Trophoblast cell (in vitro differentiated cells and primary cell): Measurements from ENCODE around the gene SAMD14.

Experiments used
- DNase-seq, 2 donors: peaks; one replicate each; pipeline ENCODE4 v3.0.0-alpha.2; 2016
- H2AFZ ChIP-seq: 2 replicates; pipeline ENCODE4 v1.6.1; 2013; ENCODE audit warnings: low read length, moderate library complexity, mild to moderate bottlenecking; ENCODE audit not compliant: insufficient read depth, poor library complexity
- H2AK5ac ChIP-seq: 2 replicates; pipeline ENCODE4 v1.6.1; 2013; ENCODE audit warnings: mild to moderate bottlenecking, low read length
- H2BK120ac ChIP-seq: 2 replicates; pipeline ENCODE4 v1.6.1; 2013; ENCODE audit warnings: low read length, mild to moderate bottlenecking, moderate library complexity; ENCODE audit not compliant: insufficient read depth, poor library complexity
- H2BK12ac ChIP-seq: 2 replicates; pipeline ENCODE4 v1.6.1; 2013; ENCODE audit warnings: mild to moderate bottlenecking, low read length, moderate library complexity
- H2BK5ac ChIP-seq: 2 replicates; pipeline ENCODE4 v1.6.1; 2013; ENCODE audit warnings: low read length, low read depth, moderate library complexity, mild to moderate bottlenecking; ENCODE audit not compliant: poor library complexity
- H3K14ac ChIP-seq: 2 replicates; pipeline ENCODE4 v1.6.1; 2013; ENCODE audit warnings: mild to moderate bottlenecking, low read length
- H3K18ac ChIP-seq: 2 replicates; pipeline ENCODE4 v1.6.1; 2013; ENCODE audit warnings: mild to moderate bottlenecking, low read length
- H3K23ac ChIP-seq: 2 replicates; pipeline ENCODE4 v1.6.1; 2013; ENCODE audit warnings: low read length
- H3K27ac ChIP-seq: 2 replicates; pipeline ENCODE4 v1.5.1; 2013; ENCODE audit warnings: low read depth, mild to moderate bottlenecking, inconsistent platforms, low read length, moderate library complexity
- H3K27me3 ChIP-seq: 2 replicates; pipeline ENCODE4 v1.6.1; 2013; ENCODE audit warnings: inconsistent platforms, mild to moderate bottlenecking, low read length, moderate library complexity; ENCODE audit not compliant: insufficient read depth
- H3K36me3 ChIP-seq, 2 experiments: 1 replicate in 1 of 2; 2 replicates in 1 of 2; pipeline ENCODE4 v1.6.1; 2013; ENCODE audit warnings: low read length in 2 of 2, mild to moderate bottlenecking in 2 of 2, moderate library complexity in 1 of 2; ENCODE audit not compliant: insufficient read depth in 2 of 2, control insufficient read depth in 1 of 2
- H3K4ac ChIP-seq: 2 replicates; pipeline ENCODE4 v1.6.1; 2013; ENCODE audit warnings: low read depth, mild to moderate bottlenecking, low read length, moderate library complexity
- H3K4me1 ChIP-seq, 2 experiments: 1 replicate in 1 of 2; 2 replicates in 1 of 2; pipeline ENCODE4 v1.6.1; 2013; ENCODE audit warnings: low read length in 2 of 2, mild to moderate bottlenecking in 2 of 2, moderate library complexity in 1 of 2; ENCODE audit not compliant: insufficient read depth in 2 of 2, control insufficient read depth in 1 of 2
- H3K4me2 ChIP-seq: 2 replicates; pipeline ENCODE4 v1.6.1; 2013; ENCODE audit warnings: inconsistent platforms, mild to moderate bottlenecking, low read length, moderate library complexity
- H3K4me3 ChIP-seq: 2 replicates; pipeline ENCODE4 v1.5.1; 2013; ENCODE audit warnings: mild to moderate bottlenecking, low read depth, low read length, inconsistent platforms
- H3K79me1 ChIP-seq: one replicate; pipeline ENCODE4 v1.6.1; 2013; ENCODE audit warnings: low read length
- H3K79me2 ChIP-seq: 2 replicates; pipeline ENCODE4 v1.6.1; 2013; ENCODE audit warnings: low read length, mild to moderate bottlenecking; ENCODE audit not compliant: control insufficient read depth, insufficient read depth, poor library complexity
- H3K9ac ChIP-seq: 2 replicates; pipeline ENCODE4 v1.6.1; 2013; ENCODE audit warnings: mild to moderate bottlenecking, low read length
- H3K9me3 ChIP-seq: 2 replicates; pipeline ENCODE4 v1.6.1; 2013; ENCODE audit warnings: low read depth, mild to moderate bottlenecking, control low read depth, inconsistent platforms, low read length; ENCODE audit not compliant: insufficient read depth
- H4K12ac ChIP-seq: 2 replicates; pipeline ENCODE4 v1.6.1; 2013; ENCODE audit warnings: low read depth, mild to moderate bottlenecking, low read length, moderate library complexity
- H4K8ac ChIP-seq: 2 replicates; pipeline ENCODE4 v1.6.1; 2013; ENCODE audit warnings: low read depth, mild to moderate bottlenecking, low read length, moderate library complexity
- H4K91ac ChIP-seq: one replicate; pipeline ENCODE4 v1.6.1; 2013; ENCODE audit warnings: low read depth, mild to moderate bottlenecking, low read length, moderate library complexity
- WGBS: extraction: QIAGEN DNeasy Blood & Tissue Kit; methylation state at CpG from one replicate; pipeline ENCODE4 v1.1.7; 2013; ENCODE audit warnings: missing lambda C conversion rate; ENCODE audit not compliant: insufficient read length, insufficient coverage; ENCODE audit errors: extremely low coverage; 5-methylcytosine and 5-hydroxymethylcytosine counted together

The SAMD14 gene

DNA sequence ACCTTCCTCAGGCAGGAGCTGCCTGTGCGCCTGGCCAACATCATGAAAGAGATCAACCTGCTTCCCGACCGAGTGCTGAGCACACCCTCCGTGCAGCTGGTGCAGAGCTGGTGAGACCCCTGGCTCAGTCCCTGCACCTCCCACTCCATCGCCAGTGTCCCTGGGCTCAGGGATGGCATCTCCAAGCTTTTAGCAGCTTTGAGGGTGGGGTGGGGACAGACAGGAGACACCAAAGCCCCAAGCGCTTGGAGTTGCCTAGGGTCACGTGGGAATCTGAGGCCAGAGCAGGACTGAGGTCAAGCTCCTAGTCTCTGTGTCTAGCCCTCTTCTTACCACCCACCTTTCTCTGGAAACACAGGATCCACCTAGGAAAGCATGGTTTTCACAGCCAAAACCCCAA lies 32.5 kb downstream of the SAMD14 start:
- Histone ChIP-seq H2AK5ac (no peak overlapping the region), H3K9me3 (no peaks in the 10 kb centered on the region), H3K14ac (no peak overlapping the region), H3K4me1 (peaks cover 15 to 22% of the 10 kb centered on the region in 2 experiments), H3K36me3 (no peaks in the 10 kb centered on the region), H3K27ac (no peak overlapping the region), H4K91ac (no peak overlapping the region), H3K4me2 (no peak overlapping the region), H3K4me3 (no peak overlapping the region), H3K18ac (no peak overlapping the region), H4K8ac (no peak overlapping the region), H2BK12ac (no peak overlapping the region), H3K4ac (no peak overlapping the region), H2BK5ac (no peak overlapping the region), H3K27me3 (no peaks in the 10 kb centered on the region), H3K9ac (no peak overlapping the region), H2AFZ (no peak overlapping the region), H4K12ac (no peak overlapping the region), H3K79me1 (peaks cover 5% of the 10 kb centered on the region), H3K79me2 (peaks cover 2% of the 10 kb centered on the region), H2BK120ac (no peak overlapping the region), H3K23ac (no peak overlapping the region)
- no peak for DNase-seq
- WGBS, result no CpG with 5 or more reads among the region's 7 CpGs

DNA sequence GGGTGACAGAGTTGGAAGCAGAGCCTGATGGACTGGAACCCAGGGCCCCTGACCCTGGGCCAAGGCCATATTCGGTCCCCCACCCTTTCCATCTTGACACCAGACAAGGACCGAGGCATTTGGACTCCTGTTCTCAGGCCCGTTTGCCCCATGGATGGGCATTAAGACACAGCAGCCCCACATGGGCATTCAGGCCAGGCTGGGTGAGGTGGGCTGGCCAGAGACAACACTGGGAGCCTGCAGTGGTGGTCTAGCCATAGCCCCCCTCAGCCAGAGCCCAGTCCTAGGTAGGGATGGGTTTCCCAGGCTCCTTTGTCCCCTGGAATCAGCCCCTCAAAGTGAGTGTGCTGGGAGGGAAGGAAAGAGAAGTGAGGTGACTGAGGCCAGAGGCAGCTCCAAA lies 33.2 kb downstream of the SAMD14 start:
- H2BK12ac ChIP-seq, result no peak overlapping the region
- peaks cover 15 to 19% of the 10 kb centered on the region in 2 experiments for H3K4me1 ChIP-seq
- no peak overlapping the region for H2AFZ ChIP-seq

DNA sequence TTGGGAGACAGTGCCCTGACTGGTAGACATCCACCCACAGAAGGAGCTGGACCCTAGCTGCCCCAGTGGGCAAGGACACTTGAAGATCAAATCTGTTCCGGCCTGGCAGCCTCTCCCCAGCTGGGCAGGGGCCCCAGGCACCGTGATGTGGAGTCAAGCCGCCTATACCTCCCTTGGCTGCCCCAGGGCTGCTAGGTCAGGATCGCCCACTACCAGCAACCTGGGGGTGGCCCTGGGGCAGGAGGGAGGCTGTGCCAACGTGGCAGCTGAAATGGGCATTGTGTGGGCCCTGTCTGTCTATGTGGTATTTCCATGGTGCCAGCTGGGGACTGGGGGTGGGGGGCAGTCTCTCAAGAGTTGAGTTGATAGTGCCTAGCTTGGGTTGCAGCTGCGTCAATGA lies 33.9 kb downstream of the SAMD14 start:
- no peak for DNase-seq
- H3K4me1 ChIP-seq, result peaks cover 11 to 13% of the 10 kb centered on the region in 2 experiments
- H3K79me2 ChIP-seq, result peaks cover 2% of the 10 kb centered on the region

More for the DNA sequence above, 33.2 kb downstream of the SAMD14 start:
- Histone ChIP-seq H3K9me3 (no peaks in the 10 kb centered on the region), H3K27ac (no peak overlapping the region), H3K4me3 (no peak overlapping the region), H3K4ac (no peak overlapping the region), H3K9ac (no peak overlapping the region), H4K12ac (no peak overlapping the region), H3K79me2 (peaks cover 2% of the 10 kb centered on the region), H3K79me1 (peaks cover 5% of the 10 kb centered on the region), H3K18ac (no peak overlapping the region), H3K4me2 (no peak overlapping the region), H4K8ac (no peak overlapping the region), H3K36me3 (no peaks in the 10 kb centered on the region), H2BK120ac (no peak overlapping the region), H2BK5ac (no peak overlapping the region), H3K27me3 (no peaks in the 10 kb centered on the region), H3K14ac (no peak overlapping the region), H4K91ac (no peak overlapping the region), H2AK5ac (no peak overlapping the region), H3K23ac (no peak overlapping the region)
- DNase-seq, result no peak
- no CpG with 5 or more reads among the region's 3 CpGs for WGBS

DNA sequence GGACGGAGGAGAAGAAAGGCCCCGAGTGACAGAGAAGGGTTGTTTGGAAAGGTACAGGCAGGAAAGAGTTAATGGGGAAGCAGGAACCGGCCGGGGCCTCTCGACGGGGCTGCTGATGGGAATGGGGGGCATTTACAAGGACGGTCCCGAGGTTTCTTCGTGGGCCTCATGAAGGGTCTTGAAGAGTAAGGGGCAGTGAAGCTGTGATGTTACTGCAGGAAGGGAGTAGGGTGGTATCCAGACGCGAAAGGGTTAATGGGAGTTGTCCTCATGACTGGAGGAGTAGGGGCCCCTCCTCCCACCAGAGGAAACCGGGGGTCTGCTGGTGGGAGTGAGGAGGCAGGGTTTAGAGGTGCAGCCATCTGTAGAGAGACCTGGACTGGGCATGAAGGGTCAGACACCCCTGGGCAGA lies 34.3 kb downstream of the SAMD14 start:
- WGBS, result no CpG with 5 or more reads among the region's 12 CpGs

More for the DNA sequence above, 33.9 kb downstream of the SAMD14 start:
- Histone ChIP-seq H3K27me3 (no peaks in the 10 kb centered on the region), H3K4ac (no peak overlapping the region), H3K14ac (no peak overlapping the region), H3K23ac (no peak overlapping the region), H2AFZ (no peak overlapping the region), H4K91ac (peak overlapping the region; percentile 76), H2BK12ac (no peak overlapping the region), H3K79me1 (peaks cover 5% of the 10 kb centered on the region), H3K4me3 (no peak overlapping the region), H3K9ac (no peak overlapping the region), H3K9me3 (no peaks in the 10 kb centered on the region), H2BK5ac (no peak overlapping the region), H4K8ac (no peak overlapping the region), H3K4me2 (peak overlapping the region; percentile 92), H3K36me3 (peaks cover 0 to 2% of the 10 kb centered on the region in 2 experiments), H3K27ac (no peak overlapping the region), H4K12ac (no peak overlapping the region), H2BK120ac (no peak overlapping the region), H2AK5ac (no peak overlapping the region), H3K18ac (peak overlapping the region; percentile 34)
- no CpG with 5 or more reads among the region's 6 CpGs for WGBS

More for the DNA sequence above, 34.3 kb downstream of the SAMD14 start:
- no peaks in the 10 kb centered on the region for H3K9me3 ChIP-seq
- no peak overlapping the region for H2AK5ac ChIP-seq
- peak overlapping the region; percentile 64 for H4K8ac ChIP-seq
- peak overlapping the region; percentile 75 for H3K14ac ChIP-seq
- H2AFZ ChIP-seq, result peak overlapping the region; percentile 92
- no peak overlapping the region for H3K4ac ChIP-seq
- H2BK12ac ChIP-seq, result no peak overlapping the region
- no peak overlapping the region for H2BK5ac ChIP-seq
- peak overlapping the region; percentile 92 for H3K4me2 ChIP-seq
- H3K4me3 ChIP-seq, result peak overlapping the region; percentile 88
- H3K18ac ChIP-seq, result peak overlapping the region; percentile 34
- H2BK120ac ChIP-seq, result no peak overlapping the region
- peak overlapping the region; percentile 76 for H4K91ac ChIP-seq
- no peak overlapping the region for H3K27ac ChIP-seq
- peaks cover 7 to 11% of the 10 kb centered on the region in 2 experiments for H3K4me1 ChIP-seq
- no peak for DNase-seq
- H3K27me3 ChIP-seq, result no peaks in the 10 kb centered on the region
- H3K23ac ChIP-seq, result no peak overlapping the region
- peaks cover 5% of the 10 kb centered on the region for H3K79me1 ChIP-seq
- peaks cover 2 to 3% of the 10 kb centered on the region in 2 experiments for H3K36me3 ChIP-seq
- H3K79me2 ChIP-seq, result peaks cover 2% of the 10 kb centered on the region
- H3K9ac ChIP-seq, result peak overlapping the region; percentile 67
- peak overlapping the region; percentile 22 for H4K12ac ChIP-seq
